Measurements from ENCODE around the gene PHKG2. TPM values are rescaled to one million over a fixed set of nuclear protein-coding genes. Genes with fewer than 3 reads are reported as not detected.

PHKG2 gene
- polyA plus RNA-seq, 1 experiment: 21.7 TPM

GRCh38 chr16:30760577-30761426, 12.6 kb downstream of the PHKG2 start:
- H3K4me3 ChIP-seq (ENCODE audit: low read depth, low read length): peak overlapping the region; percentile 94
- CTCF ChIA-PET: interaction anchor here (0.8 kb wide), 1 partner anchor 54 kb away, joined by 3 read pairs; no protein-coding TSS in a partner anchor
- H3K27me3 ChIP-seq (ENCODE audit: control insufficient read depth, insufficient read depth, low read length): no peaks in the 10 kb centered on the region
- POLR2A ChIA-PET: interaction anchor here (1.0 kb wide), 1 partner anchor 13 kb away, joined by 3 read pairs; the partner anchor contains the start of gene PHKG2
- H3K27ac ChIP-seq (ENCODE audit: low read depth, low read length): peak overlapping the region; percentile 68
- no peak for DNase-seq (ENCODE audit: low read depth, low spot score)
- no peak for TF ChIP-seq CTCF (IDR thresholded peaks at IDR 0.05; ENCODE audit: low read depth, low read length)
- H3K9me3 ChIP-seq (ENCODE audit: control insufficient read depth, insufficient read depth, low read length): no peaks in the 10 kb centered on the region; the same call in 1 of the 2 replicates

DNA sequence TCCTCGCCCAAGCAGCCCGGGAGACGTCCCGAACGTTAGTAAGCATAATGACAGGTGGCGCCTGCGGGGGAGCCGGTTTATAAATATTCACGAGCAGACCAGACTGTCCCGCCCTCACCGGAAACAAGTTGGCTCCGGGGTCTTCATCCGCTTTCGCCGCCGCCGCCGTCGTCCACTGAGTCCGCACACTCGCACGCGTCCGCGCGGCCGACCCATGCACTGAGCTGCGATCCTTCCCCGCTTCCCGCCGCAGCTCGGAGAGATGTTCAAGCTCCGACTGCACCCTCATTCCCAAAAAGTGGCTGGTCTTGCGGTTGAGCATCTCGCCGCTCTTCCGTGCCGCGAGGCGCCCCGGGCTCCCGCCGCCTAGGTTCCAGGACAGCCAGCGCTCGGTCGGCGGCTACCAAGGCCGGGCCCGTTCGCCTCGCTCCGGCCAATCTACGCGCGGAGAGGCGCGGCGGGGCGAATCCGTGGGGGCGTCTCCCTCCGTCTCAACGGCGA, 13.3 kb downstream of the PHKG2 start:
- DNase-seq (ENCODE audit: low read depth, low spot score): no peak

GRCh38 chr16:30761928-30762902, 14.0 kb downstream of the PHKG2 start, which contains the start of the genes CFAP119 and RNF40:
Gene CFAP119, minus strand, starts transcription at chr16:30762062. Its CDS starts 314 bp downstream, at chr16:30761748.
Gene RNF40, plus strand, starts transcription at chr16:30762322. Its CDS starts 224 bp downstream, at chr16:30762546.
- Histone ChIP-seq H3K27me3 (ENCODE audit: control insufficient read depth, insufficient read depth, low read length) (no peaks in the 10 kb centered on the region), H3K4me3 (ENCODE audit: low read depth, low read length) (peak within 1 kb of the TSS; percentile 94), H3K9me3 (ENCODE audit: control insufficient read depth, insufficient read depth, low read length) (no peaks in the 10 kb centered on the region; the same call in 1 of the 2 replicates), H3K27ac (ENCODE audit: low read depth, low read length) (peak within 1 kb of the TSS; percentile 68)
- ChIA-PET CTCF (interaction anchor here (0.6 to 1.0 kb wide), 2 partner anchors 52 to 139 kb away, joined by 3 to 5 read pairs; no protein-coding TSS in a partner anchor), POLR2A (interaction anchor here (0.5 to 0.7 kb wide), 2 partner anchors 25 to 42 kb away, joined by 3 read pairs; partner anchors contain the start of gene ZNF629)
- DNase-seq (ENCODE audit: low read depth, low spot score): peak; percentile 94
- no peak for TF ChIP-seq CTCF (IDR thresholded peaks at IDR 0.05; ENCODE audit: low read depth, low read length)

More for the DNA sequence above, 13.3 kb downstream of the PHKG2 start:
- TF ChIP-seq CTCF (IDR thresholded peaks at IDR 0.05; ENCODE audit: low read depth, low read length): no peak
- Histone ChIP-seq H3K4me3 (ENCODE audit: low read depth, low read length) (peak overlapping the region; percentile 94), H3K9me3 (ENCODE audit: control insufficient read depth, insufficient read depth, low read length) (no peaks in the 10 kb centered on the region; the same call in 1 of the 2 replicates), H3K27me3 (ENCODE audit: control insufficient read depth, insufficient read depth, low read length) (no peaks in the 10 kb centered on the region), H3K27ac (ENCODE audit: low read depth, low read length) (peak overlapping the region; percentile 68)
- ChIA-PET CTCF (no interaction called here), POLR2A (interaction anchor here (0.5 kb wide), 1 partner anchor 41 kb away, joined by 3 read pairs; no protein-coding TSS in a partner anchor)

GRCh38 chr16:30762991-30763725, 14.9 kb downstream of the PHKG2 start:
- Histone ChIP-seq H3K4me3 (ENCODE audit: low read depth, low read length) (peak overlapping the region; percentile 94), H3K27me3 (ENCODE audit: control insufficient read depth, insufficient read depth, low read length) (no peaks in the 10 kb centered on the region), H3K27ac (ENCODE audit: low read depth, low read length) (no peak overlapping the region), H3K9me3 (ENCODE audit: control insufficient read depth, insufficient read depth, low read length) (no peaks in the 10 kb centered on the region; the same call in 1 of the 2 replicates)
- no peak for DNase-seq (ENCODE audit: low read depth, low spot score)
- CTCF ChIA-PET: interaction anchor here (0.6 to 1.0 kb wide), 2 partner anchors 51 to 138 kb away, joined by 3 to 5 read pairs; no protein-coding TSS in a partner anchor
- POLR2A ChIA-PET: interaction anchor here (0.6 to 0.9 kb wide), 3 partner anchors 11 to 722 kb away, joined by 3 to 4 read pairs (median 3); partner anchors contain the start of gene ZNF629
- TF ChIP-seq CTCF (IDR thresholded peaks at IDR 0.05; ENCODE audit: low read depth, low read length): no peak
